BJ (cell line): Measurements from ENCODE around the gene ITGA6. TPM values are rescaled to one million over a fixed set of nuclear protein-coding genes. Genes with fewer than 3 reads are reported as not detected.

Source experiments
- CTCF ChIA-PET: fragments of 350-600 bp; formaldehyde crosslinking; extraction: SDS; loops from one replicate; lab custom pipeline; 2021; ENCODE audit warnings: antibody characterized with exemption, inconsistent platforms; lab: Yijun Ruan, JAX
- POLR2A ChIA-PET: fragments of 300-600 bp; sonication (Branson Sonifier 250); formaldehyde crosslinking; extraction: SDS; loops from one replicate; lab custom pipeline; 2021; ENCODE audit warnings: antibody characterized with exemption; lab: Charles Lee
- DNase-seq: peaks from one replicate; pipeline ENCODE4 v3.0.0-alpha.2; 2011; ENCODE audit warnings: low read depth
- H3K27me3 ChIP-seq: 2 replicates; pipeline ENCODE4 v1.6.0; 2011; ENCODE audit warnings: low read length; ENCODE audit not compliant: control insufficient read depth, insufficient read depth
- H3K36me3 ChIP-seq: 2 replicates; pipeline ENCODE4 v1.5.1; 2011; ENCODE audit warnings: low read length; ENCODE audit not compliant: control insufficient read depth, insufficient read depth
- H3K4me3 ChIP-seq: 2 replicates; pipeline ENCODE4 v1.5.1; 2011; ENCODE audit warnings: low read depth, mild to moderate bottlenecking, control low read depth, low read length
- CTCF ChIP-seq: IDR thresholded peaks from 2 replicates; pipeline ENCODE4 v1.5.1; 2011; ENCODE audit warnings: low read depth, mild to moderate bottlenecking, control low read depth, inconsistent platforms, low read length, moderate library complexity; ENCODE audit not compliant: insufficient read depth
- polyA plus RNA-seq: library from polyadenylated mRNA; depleted of rRNA; stranded (reverse); fragments of >200 nt; gene quantifications from 2 replicates; pipeline ENCODE4 v1.2.3, GENCODE V29; 2011

Gene ITGA6
- polyA plus RNA-seq, 1 experiment, result 2.9 TPM

- no peak for DNase-seq
- Histone ChIP-seq H3K36me3 (peaks cover 2% of the 10 kb centered on the region), H3K27me3 (no peaks in the 10 kb centered on the region), H3K4me3 (no peak overlapping the region)
- no peak for TF ChIP-seq CTCF
- ChIA-PET CTCF (no interaction called here), POLR2A (no interaction called here)
Observed at GRCh38 chr2:172489681-172490080, 62.3 kb downstream of the ITGA6 start.

GRCh38 chr2:172496160-172496608, 68.8 kb downstream of the ITGA6 start:
- Histone ChIP-seq H3K36me3 (no peaks in the 10 kb centered on the region), H3K27me3 (no peaks in the 10 kb centered on the region), H3K4me3 (no peak overlapping the region)
- DNase-seq, result no peak
- CTCF ChIA-PET, result interaction anchor here (4.2 kb wide), 1 partner anchor 12 kb away, joined by 19 read pairs; no protein-coding TSS in a partner anchor
- no peak for TF ChIP-seq CTCF
- POLR2A ChIA-PET, result no interaction called here

GRCh38 chr2:172507199-172507598, 79.8 kb downstream of the ITGA6 start:
- Histone ChIP-seq H3K36me3 (no peaks in the 10 kb centered on the region), H3K4me3 (no peak overlapping the region), H3K27me3 (no peaks in the 10 kb centered on the region)
- no peak for TF ChIP-seq CTCF
- no peak for DNase-seq
- POLR2A ChIA-PET, result no interaction called here
- CTCF ChIA-PET, result interaction anchor here (1.2 kb wide), 1 partner anchor 15 kb away, joined by 3 read pairs; no protein-coding TSS in a partner anchor

GRCh38 chr2:172510088-172510487, 82.7 kb downstream of the ITGA6 start:
- TF ChIP-seq CTCF, result no peak
- no peak overlapping the region for H3K4me3 ChIP-seq
- POLR2A ChIA-PET, result no interaction called here
- no peaks in the 10 kb centered on the region for H3K36me3 ChIP-seq
- no peak for DNase-seq
- CTCF ChIA-PET, result no interaction called here
- no peaks in the 10 kb centered on the region for H3K27me3 ChIP-seq

GRCh38 chr2:172510548-172510947, 83.2 kb downstream of the ITGA6 start:
- DNase-seq, result no peak
- CTCF ChIA-PET, result no interaction called here
- TF ChIP-seq CTCF, result no peak
- POLR2A ChIA-PET, result no interaction called here
- no peaks in the 10 kb centered on the region for H3K36me3 ChIP-seq
- no peaks in the 10 kb centered on the region for H3K27me3 ChIP-seq
- H3K4me3 ChIP-seq, result no peak overlapping the region
